GM21786 (cell line): ENCODE results near the gene CPN2.

Experiments
- ATAC-seq: cut with Tn5 transposase; IDR thresholded peaks from one replicate; pipeline ENCODE4 v1.9.1; 2021; ENCODE audit not compliant: unreplicated experiment

Gene CPN2

GRCh38 chr3:194351080-194351672 is at the start of gene CPN2:
Gene CPN2, minus strand, starts transcription at chr3:194351328. Its CDS starts 8,626 bp downstream, at chr3:194342702.
- ATAC-seq: no peak

- ATAC-seq: no peak
These were observed 48.8 kb upstream of the CPN2 start for GRCh38 chr3:194399874-194400411.

- no peak for ATAC-seq
These were observed 48.0 kb upstream of the CPN2 start, which contains the start of gene GP5 for GRCh38 chr3:194399166-194399565. Gene GP5, minus strand, starts transcription at chr3:194399266. Its CDS starts 984 bp downstream, at chr3:194398282.

- no peak for ATAC-seq
These were observed 46.7 kb upstream of the CPN2 start for GRCh38 chr3:194397757-194398312.

GRCh38 chr3:194396859-194397756 is 46.0 kb upstream of the CPN2 start:
- no peak for ATAC-seq

- no peak for ATAC-seq
These were observed 45.4 kb upstream of the CPN2 start for GRCh38 chr3:194396539-194396858.

GRCh38 chr3:194395778-194396538 is 44.8 kb upstream of the CPN2 start:
- ATAC-seq: no peak

- no peak for ATAC-seq
These were observed 44.1 kb upstream of the CPN2 start for GRCh38 chr3:194395212-194395611.

GRCh38 chr3:194392576-194392975 is 41.4 kb upstream of the CPN2 start:
- no peak for ATAC-seq

GRCh38 chr3:194390835-194391234 is 39.7 kb upstream of the CPN2 start:
- ATAC-seq: no peak

GRCh38 chr3:194389269-194389668 is 38.1 kb upstream of the CPN2 start:
- no peak for ATAC-seq

- no peak for ATAC-seq
These were observed 36.8 kb upstream of the CPN2 start for GRCh38 chr3:194387926-194388418.

- ATAC-seq: no peak
These were observed 36.1 kb upstream of the CPN2 start for GRCh38 chr3:194387276-194387675.

- no peak for ATAC-seq
These were observed 35.5 kb upstream of the CPN2 start for GRCh38 chr3:194386648-194387047.

GRCh38 chr3:194386066-194386465 is 34.9 kb upstream of the CPN2 start:
- ATAC-seq: no peak

GRCh38 chr3:194384569-194385001 is 33.5 kb upstream of the CPN2 start:
- ATAC-seq: no peak

GRCh38 chr3:194384156-194384555 is 33.0 kb upstream of the CPN2 start:
- ATAC-seq: no peak

GRCh38 chr3:194383276-194383940 is 32.3 kb upstream of the CPN2 start:
- ATAC-seq: no peak

- no peak for ATAC-seq
These were observed 31.7 kb upstream of the CPN2 start for GRCh38 chr3:194382892-194383223.

GRCh38 chr3:194382196-194382891 is 31.2 kb upstream of the CPN2 start:
- ATAC-seq: no peak
